T-helper 2 cell treated with Interferon-gamma antibody and Interleukin-4, amounts not matched to agents 5 μg/mL and 100 μg/mL, for 36 hours (primary cell): ENCODE measurements around the gene MFSD12.

Experiments
- DNase-seq: peaks from one replicate; pipeline ENCODE4 v3.0.0; 2021; ENCODE audit warnings: low spot score
- H3K27ac Mint-ChIP-seq: one replicate; pipeline ENCODE4 v1.8.0; 2021; ENCODE audit warnings: mild to moderate bottlenecking, mixed read lengths
- H3K27me3 Mint-ChIP-seq: one replicate; pipeline ENCODE4 v1.8.0; 2021; ENCODE audit warnings: low read depth, mixed read lengths
- H3K36me3 Mint-ChIP-seq: one replicate; pipeline ENCODE4 v1.8.0; 2021; ENCODE audit warnings: low read depth, mixed read lengths
- H3K4me1 Mint-ChIP-seq: one replicate; pipeline ENCODE4 v1.8.0; 2021; ENCODE audit warnings: low read depth, mixed read lengths
- H3K4me3 Mint-ChIP-seq: one replicate; pipeline ENCODE4 v1.8.0; 2022; ENCODE audit warnings: mild to moderate bottlenecking, moderate library complexity, mixed read lengths
- H3K9me3 Mint-ChIP-seq: one replicate; pipeline ENCODE4 v1.8.0; 2021; ENCODE audit warnings: mixed read lengths

MFSD12 gene

DNA sequence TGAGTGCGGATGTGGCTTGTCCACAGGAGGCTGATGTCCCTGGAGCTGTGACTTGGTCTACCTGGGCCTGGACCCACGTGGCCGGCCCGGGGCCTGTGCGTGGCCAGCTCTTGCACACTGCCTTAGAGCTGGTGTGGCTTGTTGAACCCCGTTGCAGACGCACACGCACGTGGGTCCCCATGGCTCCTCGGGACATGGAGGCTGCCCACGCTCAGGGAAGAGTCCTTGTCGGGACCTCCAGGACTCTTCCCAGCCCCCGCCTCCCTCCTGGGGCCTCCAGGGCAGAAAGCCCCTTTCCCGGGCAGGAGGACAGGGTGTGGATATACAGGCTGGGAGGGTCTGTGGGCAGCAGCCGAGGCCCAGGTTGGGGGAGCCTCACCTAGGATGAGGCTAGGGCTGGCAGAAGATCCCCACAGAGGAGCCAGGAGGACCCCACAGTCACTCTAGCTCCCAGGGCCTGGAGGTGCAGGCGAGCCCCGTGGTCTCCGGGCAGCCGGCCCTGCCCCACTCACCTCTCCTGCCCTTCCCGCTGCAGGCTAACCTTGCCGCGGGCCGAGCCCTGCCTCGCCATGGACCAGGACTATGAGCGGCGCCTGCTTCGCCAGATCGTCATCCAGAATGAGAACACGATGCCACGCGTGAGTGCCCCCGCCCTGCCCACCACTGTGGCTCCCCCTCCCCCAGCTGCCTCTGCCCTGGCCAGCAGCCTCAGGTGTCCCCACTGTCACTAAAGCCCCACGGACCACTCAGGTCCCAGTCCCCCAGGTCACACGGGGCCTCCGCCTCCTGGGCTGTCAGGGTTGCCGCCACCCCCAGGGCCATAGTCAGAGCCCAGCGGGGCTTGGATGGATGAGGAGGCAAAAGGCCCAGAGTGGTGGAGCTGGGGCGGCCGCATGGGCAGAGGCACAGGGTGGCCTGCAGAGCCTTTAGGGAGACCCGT lies 34.7 kb downstream of the MFSD12 start:
- H3K4me1 Mint-ChIP-seq = peaks cover 4% of the 10 kb centered on the region
- H3K9me3 Mint-ChIP-seq = no peaks in the 10 kb centered on the region
- no peak for DNase-seq
- no peak overlapping the region for H3K4me3 Mint-ChIP-seq
- H3K36me3 Mint-ChIP-seq = peaks cover 20% of the 10 kb centered on the region
- H3K27ac Mint-ChIP-seq = no peak overlapping the region
- H3K27me3 Mint-ChIP-seq = no peaks in the 10 kb centered on the region

DNA sequence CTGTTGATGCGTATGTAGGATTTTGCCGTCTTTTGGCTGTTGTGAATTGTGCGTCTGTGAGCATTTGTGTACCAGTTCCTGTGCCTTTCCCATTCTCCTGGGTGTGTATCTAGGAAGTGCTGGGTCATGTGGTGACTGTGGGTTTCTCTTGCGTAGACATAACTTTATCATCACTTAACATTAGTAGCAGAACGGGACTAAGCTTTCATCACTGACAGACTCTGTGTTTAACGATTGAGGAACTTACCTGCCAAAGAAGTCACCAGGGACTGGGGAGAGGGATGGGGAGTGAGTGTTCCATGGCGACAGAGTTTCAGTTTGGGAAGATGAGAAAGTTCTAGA lies 36.3 kb downstream of the MFSD12 start:
- DNase-seq = no peak
- Mint-ChIP-seq H3K4me3 (no peak overlapping the region), H3K27ac (no peak overlapping the region), H3K36me3 (peaks cover 15% of the 10 kb centered on the region), H3K9me3 (no peaks in the 10 kb centered on the region), H3K4me1 (peaks cover 4% of the 10 kb centered on the region), H3K27me3 (no peaks in the 10 kb centered on the region)

DNA sequence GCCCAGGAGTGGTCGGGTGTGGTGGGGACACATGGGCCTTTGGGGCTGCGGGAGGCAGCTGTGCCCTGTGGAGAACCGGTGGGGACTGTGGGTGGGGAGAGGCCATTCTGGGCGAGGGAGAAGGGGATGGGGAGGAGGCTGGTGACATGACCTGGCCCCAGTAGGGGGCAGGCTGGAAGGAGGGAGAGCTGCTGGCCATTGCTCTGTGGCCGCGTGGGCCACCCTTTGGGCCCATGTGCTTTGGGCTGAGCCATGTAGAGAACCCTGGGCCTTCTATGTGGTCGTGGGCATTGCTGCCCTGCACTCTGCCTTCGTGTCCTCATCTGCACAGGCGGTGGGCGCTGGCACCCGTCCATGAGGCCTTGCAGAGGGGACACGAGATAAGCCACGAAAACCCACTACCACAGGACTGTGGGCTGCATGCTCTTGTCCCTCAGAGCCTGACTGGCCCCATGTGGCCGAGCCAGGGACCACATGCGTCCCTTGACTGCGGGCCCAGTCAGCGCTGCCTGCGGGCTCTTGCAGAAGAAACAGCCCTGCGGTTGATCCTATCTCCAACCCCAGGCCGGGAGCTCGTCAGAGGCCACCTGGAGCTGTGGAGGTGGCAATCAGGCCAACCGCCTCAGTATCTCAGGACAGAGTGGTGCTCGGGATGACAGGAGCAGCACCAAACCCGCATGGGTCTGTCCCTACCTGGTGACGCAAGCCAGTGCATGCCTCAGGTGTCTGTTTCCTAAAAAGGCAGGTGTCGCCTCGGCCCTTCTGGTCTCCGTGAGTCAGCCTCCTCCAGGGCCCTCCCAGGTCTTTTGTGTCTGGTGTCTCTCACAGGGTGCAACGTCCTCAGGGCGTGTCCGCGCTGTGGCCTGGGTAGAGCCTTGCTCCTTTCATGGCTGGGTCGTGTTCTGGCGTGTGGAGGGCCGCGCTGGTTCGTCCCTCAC lies 37.0 kb downstream of the MFSD12 start:
- H3K9me3 Mint-ChIP-seq = no peaks in the 10 kb centered on the region
- H3K27ac Mint-ChIP-seq = no peak overlapping the region
- H3K27me3 Mint-ChIP-seq = no peaks in the 10 kb centered on the region
- H3K36me3 Mint-ChIP-seq = peaks cover 15% of the 10 kb centered on the region
- H3K4me1 Mint-ChIP-seq = peaks cover 6% of the 10 kb centered on the region
- H3K4me3 Mint-ChIP-seq = no peak overlapping the region
- no peak for DNase-seq

DNA sequence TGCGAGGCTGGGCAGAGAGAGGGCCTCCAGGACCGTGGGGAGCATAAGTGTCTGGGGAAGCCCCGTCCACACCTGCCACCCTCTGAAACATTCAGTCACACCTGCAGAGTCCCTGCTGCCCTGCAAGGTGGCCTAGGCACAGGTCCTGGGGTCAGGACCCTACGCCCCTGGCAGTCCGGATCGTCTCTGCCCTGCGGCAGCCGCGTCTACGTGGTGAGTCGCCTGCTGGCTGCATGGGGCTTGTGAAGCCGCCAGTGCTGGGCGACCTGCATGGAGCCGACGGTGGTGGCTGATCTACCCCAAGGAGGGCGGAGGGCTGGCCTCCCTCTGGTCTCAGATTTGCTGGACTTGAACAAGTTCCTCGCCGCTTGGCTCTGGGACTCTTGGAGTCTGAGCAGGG lies 38.3 kb downstream of the MFSD12 start:
- no peak for DNase-seq
- Mint-ChIP-seq H3K27ac (no peak overlapping the region), H3K4me3 (no peak overlapping the region), H3K4me1 (peaks cover 6% of the 10 kb centered on the region), H3K27me3 (no peaks in the 10 kb centered on the region), H3K9me3 (no peaks in the 10 kb centered on the region), H3K36me3 (peaks cover 12% of the 10 kb centered on the region)

DNA sequence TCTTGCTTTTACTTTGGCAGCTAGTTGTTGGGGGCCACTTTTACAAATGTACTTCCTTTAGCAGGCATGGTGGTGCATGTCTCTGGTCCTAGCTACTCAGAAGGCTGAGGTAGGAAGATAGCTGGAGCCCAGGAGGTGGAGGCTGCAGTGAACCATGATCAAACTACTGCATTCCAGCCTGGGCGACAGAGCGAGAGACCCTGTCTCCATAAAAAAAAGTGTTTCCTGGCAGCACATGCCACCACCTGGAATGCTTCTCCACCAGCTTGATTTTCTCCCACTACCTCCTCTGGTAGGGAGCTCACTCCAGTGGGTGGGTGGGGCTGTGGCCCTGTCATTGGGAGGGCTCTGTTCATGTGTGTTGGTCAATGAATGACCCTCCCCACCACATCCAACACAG lies 38.7 kb downstream of the MFSD12 start:
- H3K9me3 Mint-ChIP-seq = no peaks in the 10 kb centered on the region
- H3K36me3 Mint-ChIP-seq = peaks cover 9% of the 10 kb centered on the region
- DNase-seq = no peak
- H3K27ac Mint-ChIP-seq = no peak overlapping the region
- H3K4me1 Mint-ChIP-seq = peaks cover 4% of the 10 kb centered on the region
- no peak overlapping the region for H3K4me3 Mint-ChIP-seq
- no peaks in the 10 kb centered on the region for H3K27me3 Mint-ChIP-seq

DNA sequence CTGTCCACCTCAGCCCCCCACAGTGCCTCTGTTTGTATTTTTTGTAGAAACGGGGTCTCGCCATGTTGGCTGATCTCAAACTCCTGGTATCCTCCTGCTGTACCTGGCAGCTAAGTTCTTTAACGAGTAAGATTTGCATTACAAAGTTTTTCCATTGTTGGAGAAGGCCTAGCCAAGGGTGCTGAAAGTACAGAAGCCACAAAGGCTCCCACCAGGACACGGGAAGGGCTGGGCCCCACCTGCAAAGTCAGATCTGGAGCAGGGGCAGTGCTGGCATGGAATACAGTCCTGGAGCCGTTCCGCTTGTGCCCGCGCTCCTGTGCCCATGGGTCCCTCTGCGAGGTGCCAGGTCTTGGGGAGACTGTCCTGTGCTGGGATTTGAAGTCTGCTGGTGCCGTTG lies 39.1 kb downstream of the MFSD12 start:
- Mint-ChIP-seq H3K27ac (no peak overlapping the region), H3K9me3 (no peaks in the 10 kb centered on the region), H3K4me1 (peaks cover 4% of the 10 kb centered on the region), H3K36me3 (peaks cover 9% of the 10 kb centered on the region), H3K27me3 (no peaks in the 10 kb centered on the region), H3K4me3 (no peak overlapping the region)
- no peak for DNase-seq

DNA sequence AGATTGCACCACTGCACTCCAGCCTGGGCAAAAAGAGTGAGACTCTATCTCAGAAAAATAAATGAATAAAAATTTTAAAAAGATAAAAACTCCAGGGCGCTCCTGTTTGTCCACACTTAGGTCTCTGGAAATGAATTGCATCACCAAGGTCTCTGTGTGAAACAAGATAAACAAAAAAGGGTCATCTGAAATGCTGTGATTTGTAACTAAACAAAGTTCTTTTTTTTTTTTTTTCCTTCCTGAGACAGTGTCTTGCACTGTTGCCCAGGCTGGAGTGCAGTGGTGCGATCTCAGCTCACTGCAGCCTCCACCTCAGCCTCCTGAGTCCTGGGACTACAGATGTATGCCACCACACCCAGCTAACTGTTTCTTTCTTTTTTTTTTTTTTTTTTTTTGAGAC lies 39.7 kb downstream of the MFSD12 start:
- no peak overlapping the region for H3K27ac Mint-ChIP-seq
- H3K4me1 Mint-ChIP-seq = peaks cover 4% of the 10 kb centered on the region
- H3K36me3 Mint-ChIP-seq = peaks cover 9% of the 10 kb centered on the region
- no peaks in the 10 kb centered on the region for H3K9me3 Mint-ChIP-seq
- no peak for DNase-seq
- no peaks in the 10 kb centered on the region for H3K27me3 Mint-ChIP-seq
- no peak overlapping the region for H3K4me3 Mint-ChIP-seq

DNA sequence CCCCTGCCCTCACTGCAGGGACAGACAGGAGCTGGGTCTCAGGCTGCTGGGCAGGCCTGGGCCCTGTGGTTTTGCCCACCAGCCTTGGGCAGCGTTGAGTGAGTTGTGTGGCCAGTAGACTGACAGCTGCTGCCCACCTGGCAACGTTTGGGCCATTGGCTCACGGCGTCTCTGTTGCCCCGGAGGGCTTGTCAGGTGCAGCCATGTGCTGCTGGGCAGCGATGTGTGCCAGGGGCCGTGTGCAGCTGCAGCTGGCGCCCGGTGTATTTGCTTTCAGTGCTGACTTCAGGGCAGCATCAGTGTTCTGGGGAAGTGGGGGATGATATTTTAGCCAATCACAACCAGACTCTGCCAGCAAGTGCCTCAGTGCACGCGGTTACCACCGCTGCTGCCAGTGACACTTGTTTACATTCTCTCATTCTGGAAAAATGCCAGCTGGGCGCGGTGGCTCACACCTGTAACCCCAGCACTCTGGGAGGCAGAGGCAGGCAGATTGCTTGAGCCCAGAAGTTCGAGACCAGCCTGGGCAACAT lies 40.6 kb downstream of the MFSD12 start:
- Mint-ChIP-seq H3K9me3 (no peaks in the 10 kb centered on the region), H3K27me3 (no peaks in the 10 kb centered on the region), H3K4me1 (peaks cover 4% of the 10 kb centered on the region), H3K4me3 (no peak overlapping the region), H3K36me3 (peaks cover 5% of the 10 kb centered on the region), H3K27ac (no peak overlapping the region)
- no peak for DNase-seq

DNA sequence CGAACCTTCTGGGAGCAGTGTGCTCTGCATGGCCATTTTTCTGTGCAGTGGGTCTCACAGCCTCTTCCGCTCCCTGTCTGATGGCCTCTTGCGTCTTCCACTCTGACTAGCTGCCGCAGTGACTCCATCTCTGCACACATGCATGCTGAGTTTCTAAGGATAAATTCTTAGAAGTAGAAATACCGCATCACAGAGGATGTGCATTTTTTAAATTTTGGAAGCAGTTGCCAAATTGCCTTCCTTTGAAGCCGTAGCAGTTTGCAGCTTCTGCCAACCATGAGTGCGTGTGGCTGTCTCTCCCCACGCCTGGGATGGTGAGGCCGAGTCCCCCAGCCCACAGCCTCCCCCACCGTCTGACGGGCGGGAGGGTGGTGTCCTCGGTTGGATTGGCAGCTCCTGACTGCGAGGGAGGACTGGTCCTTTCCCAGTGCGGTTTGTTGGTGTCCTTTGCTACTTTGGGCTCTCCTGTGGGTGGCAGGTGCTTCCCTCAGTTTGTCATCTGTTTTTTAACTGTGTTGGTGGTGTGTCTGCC lies 41.4 kb downstream of the MFSD12 start:
- H3K27ac Mint-ChIP-seq = no peak overlapping the region
- H3K36me3 Mint-ChIP-seq = peaks cover 2% of the 10 kb centered on the region
- H3K4me1 Mint-ChIP-seq = peaks cover 3% of the 10 kb centered on the region
- no peaks in the 10 kb centered on the region for H3K27me3 Mint-ChIP-seq
- H3K4me3 Mint-ChIP-seq = no peak overlapping the region
- DNase-seq = no peak
- H3K9me3 Mint-ChIP-seq = no peaks in the 10 kb centered on the region

DNA sequence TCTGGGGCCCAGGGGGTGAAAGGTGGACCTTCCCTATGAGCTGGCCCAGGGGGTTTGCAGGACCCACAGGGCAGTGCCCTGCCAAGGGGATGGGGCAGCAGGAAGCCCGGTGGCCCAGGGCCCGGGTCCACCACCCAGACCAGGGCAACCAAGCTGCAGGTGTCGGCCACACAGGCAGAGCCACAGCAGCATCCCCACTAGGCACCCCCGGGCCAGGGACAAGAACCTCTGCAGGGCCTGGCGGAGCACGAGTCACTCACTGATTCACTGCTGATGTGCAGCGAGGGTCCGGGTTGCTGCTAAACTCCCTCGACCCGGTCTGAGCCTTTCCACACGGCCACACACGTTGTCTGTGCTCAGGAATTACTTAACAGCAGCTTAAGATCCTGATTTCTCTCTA lies 42.5 kb downstream of the MFSD12 start:
- H3K4me1 Mint-ChIP-seq = peaks cover 2% of the 10 kb centered on the region
- H3K9me3 Mint-ChIP-seq = no peaks in the 10 kb centered on the region
- no peak overlapping the region for H3K27ac Mint-ChIP-seq
- peaks cover 2% of the 10 kb centered on the region for H3K36me3 Mint-ChIP-seq
- H3K27me3 Mint-ChIP-seq = no peaks in the 10 kb centered on the region
- H3K4me3 Mint-ChIP-seq = no peak overlapping the region
- DNase-seq = no peak

DNA sequence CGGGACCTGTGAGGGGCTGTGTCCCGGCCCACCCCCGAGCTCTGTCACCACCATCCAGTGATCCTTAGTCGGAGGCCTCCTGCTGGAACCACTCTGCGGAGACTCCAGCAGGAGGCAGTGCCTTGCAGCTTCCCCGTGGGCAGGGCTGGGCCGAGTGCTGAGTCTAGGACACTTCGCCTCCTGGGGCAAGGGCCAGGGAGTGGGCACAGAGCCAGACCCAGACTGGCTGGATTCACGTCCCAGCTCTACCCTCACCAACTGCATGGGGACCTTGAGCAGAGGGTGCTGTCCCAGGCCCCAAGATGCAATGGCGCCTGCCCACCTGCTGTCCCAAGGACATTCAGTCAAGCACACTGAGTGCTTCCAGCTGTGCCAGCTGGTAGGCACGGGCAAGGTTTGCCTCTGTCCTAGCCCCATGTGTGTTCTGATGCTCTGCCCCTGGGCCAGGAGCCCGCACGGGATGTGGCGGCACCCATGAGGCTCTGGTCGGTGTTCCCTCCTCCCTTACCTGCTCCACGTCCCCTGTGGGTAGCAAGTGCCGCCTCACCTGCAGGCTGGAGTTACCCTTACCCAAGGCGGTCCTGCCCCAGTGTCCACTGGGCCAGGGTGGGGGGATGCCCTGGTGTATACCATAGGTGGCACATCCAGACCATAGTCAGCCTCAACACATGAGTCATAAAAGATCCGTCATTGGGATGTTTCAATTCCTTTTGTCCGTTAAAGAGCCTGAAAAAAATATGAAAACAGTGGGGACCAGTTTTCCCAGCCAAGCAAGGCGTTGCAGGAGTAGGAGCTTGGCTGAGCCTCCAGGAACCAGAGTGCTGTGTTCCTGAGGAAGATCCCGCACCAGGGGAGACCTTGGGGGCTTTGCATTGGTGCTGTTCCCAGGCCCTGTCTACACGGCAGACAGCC lies 43.9 kb downstream of the MFSD12 start:
- Mint-ChIP-seq H3K27ac (no peak overlapping the region), H3K36me3 (peaks cover 13% of the 10 kb centered on the region), H3K4me1 (peaks cover 8% of the 10 kb centered on the region), H3K4me3 (no peak overlapping the region), H3K9me3 (no peaks in the 10 kb centered on the region), H3K27me3 (no peaks in the 10 kb centered on the region)
- no peak for DNase-seq

DNA sequence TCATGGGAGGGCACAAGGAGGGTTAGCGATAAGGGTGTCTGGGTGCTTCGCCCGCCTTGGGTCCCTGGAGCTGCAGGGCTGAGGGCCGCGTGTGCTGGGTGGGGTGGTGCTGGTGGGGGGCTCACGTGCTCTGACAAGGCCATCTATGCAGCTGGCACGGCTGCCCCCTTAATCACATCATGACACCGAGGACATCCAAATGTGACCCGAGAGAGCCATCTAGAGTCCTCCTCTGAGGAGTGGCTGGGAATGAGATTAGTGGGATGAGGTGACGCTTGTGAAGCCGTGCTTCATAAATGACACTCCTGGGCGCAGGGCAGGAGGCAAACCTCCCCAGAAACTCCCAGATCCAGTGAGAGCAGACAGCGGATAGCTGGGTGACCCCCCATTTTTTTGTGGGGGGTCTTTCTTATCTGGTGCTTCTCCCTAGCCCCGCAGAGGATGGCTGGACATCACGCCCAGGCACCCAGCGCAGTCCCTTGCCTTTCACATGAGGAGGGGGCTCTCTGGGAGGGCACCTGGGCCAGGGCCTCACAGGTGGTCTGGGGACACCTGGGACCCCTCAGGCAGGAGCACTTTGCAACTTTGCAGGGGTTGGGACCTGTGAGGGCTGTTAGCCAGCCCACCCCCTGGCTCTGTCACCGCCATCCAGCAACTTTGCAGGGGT lies 44.7 kb downstream of the MFSD12 start:
- Mint-ChIP-seq H3K4me3 (no peak overlapping the region), H3K27ac (no peak overlapping the region), H3K9me3 (no peaks in the 10 kb centered on the region), H3K36me3 (peaks cover 16% of the 10 kb centered on the region), H3K4me1 (peaks cover 11% of the 10 kb centered on the region), H3K27me3 (no peaks in the 10 kb centered on the region)
- no peak for DNase-seq
